ENCODE results near the gene PRKCE. TPM values are rescaled to one million over a fixed set of nuclear protein-coding genes. Genes with fewer than 3 reads are reported as not detected.

The PRKCE gene
- polyA plus RNA-seq, 4 donors: 7.9 to 9.2 (median 8.5) TPM

- no peak for DNase-seq (ENCODE audit: low read depth in 4 of 4, low spot score in 2 of 4)
Observed at GRCh38 chr2:46146866-46147502, 495.5 kb downstream of the PRKCE start.

GRCh38 chr2:46147626-46148368, 496.3 kb downstream of the PRKCE start:
- no peak for DNase-seq (ENCODE audit: low read depth in 4 of 4, low spot score in 2 of 4)

GRCh38 chr2:46148369-46148736, 496.9 kb downstream of the PRKCE start:
- DNase-seq (ENCODE audit: low read depth in 4 of 4, low spot score in 2 of 4): no peak

- no peak for DNase-seq (ENCODE audit: low read depth in 4 of 4, low spot score in 2 of 4)
Observed at GRCh38 chr2:46150445-46150955, 499.0 kb downstream of the PRKCE start.

GRCh38 chr2:46151577-46151976, 500.1 kb downstream of the PRKCE start:
- DNase-seq (ENCODE audit: low read depth in 4 of 4, low spot score in 2 of 4): no peak

- no peak for DNase-seq (ENCODE audit: low read depth in 4 of 4, low spot score in 2 of 4)
Observed at GRCh38 chr2:46153996-46154753, 502.7 kb downstream of the PRKCE start.

- DNase-seq (ENCODE audit: low read depth in 4 of 4, low spot score in 2 of 4): no peak
Observed at GRCh38 chr2:46157072-46157965, 505.8 kb downstream of the PRKCE start.

- no peak for DNase-seq (ENCODE audit: low read depth in 4 of 4, low spot score in 2 of 4)
Observed at GRCh38 chr2:46157966-46158310, 506.5 kb downstream of the PRKCE start.

- DNase-seq (ENCODE audit: low read depth in 4 of 4, low spot score in 2 of 4): no peak
Observed at GRCh38 chr2:46158661-46159060, 507.2 kb downstream of the PRKCE start.

GRCh38 chr2:46160326-46160725, 508.9 kb downstream of the PRKCE start:
- no peak for DNase-seq (ENCODE audit: low read depth in 4 of 4, low spot score in 2 of 4)

- no peak for DNase-seq (ENCODE audit: low read depth in 4 of 4, low spot score in 2 of 4)
Observed at GRCh38 chr2:46161315-46161714, 509.8 kb downstream of the PRKCE start.

GRCh38 chr2:46161911-46162310, 510.4 kb downstream of the PRKCE start:
- no peak for DNase-seq (ENCODE audit: low read depth in 4 of 4, low spot score in 2 of 4)

- no peak for DNase-seq (ENCODE audit: low read depth in 4 of 4, low spot score in 2 of 4)
Observed at GRCh38 chr2:46162329-46163097, 511.0 kb downstream of the PRKCE start.

- no peak for DNase-seq (ENCODE audit: low read depth in 4 of 4, low spot score in 2 of 4)
Observed at GRCh38 chr2:46163098-46163430, 511.6 kb downstream of the PRKCE start.

- DNase-seq (ENCODE audit: low read depth in 4 of 4, low spot score in 2 of 4): no peak
Observed at GRCh38 chr2:46163804-46164528, 512.5 kb downstream of the PRKCE start.

- DNase-seq (ENCODE audit: low read depth in 4 of 4, low spot score in 2 of 4): peak in 3 of 4 donors; percentile 18 to 29 (median 24)
Observed at GRCh38 chr2:46164529-46165301, 513.2 kb downstream of the PRKCE start.

GRCh38 chr2:46165916-46166315, 514.4 kb downstream of the PRKCE start:
- DNase-seq (ENCODE audit: low read depth in 4 of 4, low spot score in 2 of 4): no peak

GRCh38 chr2:46167406-46167805, 515.9 kb downstream of the PRKCE start:
- DNase-seq (ENCODE audit: low read depth in 4 of 4, low spot score in 2 of 4): no peak

All from left renal cortex interstitium (tissue), 4 donors.